CD4-positive, alpha-beta memory T cell (primary cell): ENCODE results near the gene CMTM8. TPM values are rescaled to one million over a fixed set of nuclear protein-coding genes. Genes with fewer than 3 reads are reported as not detected.
A peak's percentile ranks its signal among the peaks of the same experiment; 100 is the strongest.

ENCODE experiments used
- CTCF ChIA-PET: fragments of 350-600 bp; sonication (Branson Sonifier 250); formaldehyde crosslinking; loops from one replicate; lab custom pipeline; 2021; ENCODE audit warnings: inconsistent platforms; ENCODE audit not compliant: partially characterized antibody; lab: Charles Lee
- POLR2A ChIA-PET: fragments of 350-600 bp; sonication (Branson Sonifier 250); formaldehyde crosslinking; loops from one replicate; lab custom pipeline; 2021; ENCODE audit not compliant: partially characterized antibody; lab: Charles Lee
- DNase-seq, 5 donors: peaks; one replicate each; pipeline versions ENCODE4 v3.0.0 to v3.0.0-alpha.2; 2020 to 2022; ENCODE audit warnings: mixed read lengths in 1 of 5
- H3K27ac ChIP-seq: one replicate; pipeline ENCODE4 v1.7.0; 2013; ENCODE audit warnings: low read depth, low read length
- H3K27me3 ChIP-seq: 2 replicates; pipeline ENCODE4 v1.7.0; 2013; ENCODE audit warnings: mild to moderate bottlenecking, low read length, moderate library complexity; ENCODE audit not compliant: insufficient read depth
- H3K36me3 ChIP-seq: 2 replicates; pipeline ENCODE4 v1.7.0; 2013; ENCODE audit warnings: mild to moderate bottlenecking, low read length, moderate library complexity; ENCODE audit not compliant: insufficient read depth
- H3K4me1 ChIP-seq: 2 replicates; pipeline ENCODE4 v1.7.0; 2013; ENCODE audit warnings: mild to moderate bottlenecking, low read length, moderate library complexity; ENCODE audit not compliant: insufficient read depth
- H3K4me3 ChIP-seq, 2 donors: one replicate each; pipeline ENCODE4 v1.7.0; 2013; ENCODE audit warnings: low read length in 2 of 2, mild to moderate bottlenecking in 1 of 2
- H3K9me3 ChIP-seq, 2 donors: one replicate each; pipeline ENCODE4 v1.7.0; 2013; ENCODE audit warnings: low read length in 2 of 2, control low read depth in 1 of 2; ENCODE audit not compliant: control insufficient read depth in 1 of 2
- H3K27ac Mint-ChIP-seq, 7 donors: one replicate each; pipeline ENCODE4 v1.8.0; 2020 to 2021; ENCODE audit warnings: mixed read lengths in 7 of 7, mild to moderate bottlenecking in 6 of 7, inconsistent platforms in 3 of 7, moderate library complexity in 3 of 7
- H3K27me3 Mint-ChIP-seq, 2 donors: one replicate each; pipeline ENCODE4 v1.8.0; 2020 to 2021; ENCODE audit warnings: mixed read lengths in 2 of 2
- H3K36me3 Mint-ChIP-seq, 2 donors: one replicate each; pipeline ENCODE4 v1.8.0; 2020 to 2021; ENCODE audit warnings: mixed read lengths in 2 of 2, inconsistent platforms in 1 of 2, mild to moderate bottlenecking in 1 of 2
- H3K4me1 Mint-ChIP-seq, 4 donors: one replicate each; pipeline ENCODE4 v1.8.0; 2020 to 2021; ENCODE audit warnings: mixed read lengths in 4 of 4, mild to moderate bottlenecking in 1 of 4
- H3K4me3 Mint-ChIP-seq, 8 donors: one replicate each; pipeline ENCODE4 v1.8.0; 2020 to 2021; ENCODE audit warnings: mixed read lengths in 8 of 8, mild to moderate bottlenecking in 7 of 8, moderate library complexity in 6 of 8, inconsistent platforms in 3 of 8
- H3K9me3 Mint-ChIP-seq, 8 donors: one replicate each; pipeline ENCODE4 v1.8.0; 2020 to 2021; ENCODE audit warnings: mixed read lengths in 8 of 8, mild to moderate bottlenecking in 5 of 8, inconsistent platforms in 3 of 8, moderate library complexity in 1 of 8
- intact Hi-C: fragments of 100-400 bp; cut with micrococcal nuclease; formaldehyde crosslinking; loops from one replicate; pipeline ENCODE4 v1.15.1; 2023
- polyA plus RNA-seq, 2 donors: library from polyadenylated mRNA; unstranded; fragments of 300-500 nt; fragmentation: Illumina TruSeq; gene quantifications; one replicate each; pipeline ENCODE4 v1.2.3, GENCODE V29; 2021
- total RNA-seq, 2 experiments: library from RNA; stranded (reverse); gene quantifications; one replicate each; pipeline ENCODE4 v1.2.3, GENCODE V29; 2021

Gene CMTM8
- total and polyA plus RNA-seq, 4 experiments from 2014 or later, result 11.9 to 17.8 (median 14.8) TPM

GRCh38 chr3:32397941-32398340 lies 159.5 kb downstream of the CMTM8 start:
- no peak overlapping the region for H3K27ac ChIP-seq
- no peak for DNase-seq
- H3K4me3 ChIP-seq, result no peak overlapping the region
- CTCF ChIA-PET, result interaction anchor here (0.7 to 12.3 kb wide), 12 partner anchors 10 to 222 kb away, joined by 3 to 208 read pairs (median 4); no protein-coding TSS in a partner anchor
- POLR2A ChIA-PET, result interaction anchor here (1.0 to 1.4 kb wide), 2 partner anchors 65 to 96 kb away, joined by 4 to 5 read pairs; no protein-coding TSS in a partner anchor
- intact Hi-C loops, result no loop called here
- no peaks in the 10 kb centered on the region for H3K27me3 Mint-ChIP-seq
- peak overlapping the region in 6 of 7 donors; percentile 4 to 95 (median 64) for H3K27ac Mint-ChIP-seq
- no peaks in the 10 kb centered on the region for H3K9me3 ChIP-seq
- H3K4me1 ChIP-seq, result peaks cover 81% of the 10 kb centered on the region
- H3K4me3 Mint-ChIP-seq, result no peak overlapping the region
- H3K27me3 ChIP-seq, result no peaks in the 10 kb centered on the region
- H3K36me3 ChIP-seq, result no peaks in the 10 kb centered on the region
- no peaks in the 10 kb centered on the region for H3K9me3 Mint-ChIP-seq
- H3K36me3 Mint-ChIP-seq, result peaks cover 0 to 3% of the 10 kb centered on the region in 2 donors
- peaks cover 55 to 81% (median 68%) of the 10 kb centered on the region in 4 donors for H3K4me1 Mint-ChIP-seq

GRCh38 chr3:32398531-32398930 lies 160.1 kb downstream of the CMTM8 start:
- H3K36me3 Mint-ChIP-seq, result peaks cover under 1 to 3% of the 10 kb centered on the region in 2 donors
- peak overlapping the region in 4 of 8 donors; percentile 1 to 71 (median 14) for H3K4me3 Mint-ChIP-seq
- Histone ChIP-seq H3K27me3 (no peaks in the 10 kb centered on the region), H3K27ac (no peak overlapping the region), H3K36me3 (no peaks in the 10 kb centered on the region), H3K4me3 (no peak overlapping the region), H3K9me3 (no peaks in the 10 kb centered on the region), H3K4me1 (peaks cover 81% of the 10 kb centered on the region)
- peak in 1 of 5 donors; percentile 15 for DNase-seq
- ChIA-PET POLR2A (interaction anchor here (0.7 to 1.4 kb wide), 3 partner anchors 16 to 97 kb away, joined by 3 to 5 read pairs (median 4); no protein-coding TSS in a partner anchor), CTCF (interaction anchor here (0.8 to 12.3 kb wide), 11 partner anchors 10 to 222 kb away, joined by 3 to 208 read pairs (median 6); no protein-coding TSS in a partner anchor)
- peaks cover 55 to 81% (median 68%) of the 10 kb centered on the region in 4 donors for H3K4me1 Mint-ChIP-seq
- H3K27me3 Mint-ChIP-seq, result no peaks in the 10 kb centered on the region
- intact Hi-C loops, result no loop called here
- peak overlapping the region; percentile 33 to 95 (median 85) for H3K27ac Mint-ChIP-seq
- H3K9me3 Mint-ChIP-seq, result no peaks in the 10 kb centered on the region

- H3K36me3 ChIP-seq, result no peaks in the 10 kb centered on the region
- H3K27me3 ChIP-seq, result no peaks in the 10 kb centered on the region
- Mint-ChIP-seq H3K36me3 (peaks cover 3 to 5% of the 10 kb centered on the region in 2 donors), H3K4me1 (peaks cover 52 to 81% (median 67%) of the 10 kb centered on the region in 4 donors), H3K27me3 (no peaks in the 10 kb centered on the region), H3K4me3 (peak overlapping the region in 5 of 8 donors; percentile 1 to 71 (median 44)), H3K9me3 (no peaks in the 10 kb centered on the region), H3K27ac (peak overlapping the region; percentile 33 to 95 (median 85))
- intact Hi-C loops, result loop anchor here (1.0 kb wide), 4 partner anchors 24 to 222 kb away; no protein-coding TSS in a partner anchor
- no peak overlapping the region for H3K4me3 ChIP-seq
- H3K9me3 ChIP-seq, result no peaks in the 10 kb centered on the region
- ChIA-PET CTCF (interaction anchor here (0.9 to 12.3 kb wide), 9 partner anchors 8 to 223 kb away, joined by 3 to 208 read pairs (median 7); partner anchors contain the start of gene CMTM7), POLR2A (interaction anchor here (2.2 kb wide), 2 partner anchors 8 to 39 kb away, joined by 9 to 10 read pairs; partner anchors contain the start of gene CMTM7)
- peak; percentile 46 to 77 (median 70) for DNase-seq
- H3K4me1 ChIP-seq, result peaks cover 80% of the 10 kb centered on the region
- peak overlapping the region; percentile 33 for H3K27ac ChIP-seq
Observed at GRCh38 chr3:32399030-32399620, 160.6 kb downstream of the CMTM8 start.

GRCh38 chr3:32401126-32401525 lies 162.6 kb downstream of the CMTM8 start:
- Mint-ChIP-seq H3K27ac (peak overlapping the region; percentile 91 to 99 (median 98)), H3K4me3 (peak overlapping the region; percentile 80 to 95 (median 92)), H3K4me1 (peaks cover 49 to 82% (median 65%) of the 10 kb centered on the region in 4 donors), H3K9me3 (no peaks in the 10 kb centered on the region), H3K36me3 (peaks cover 14 to 20% of the 10 kb centered on the region in 2 donors), H3K27me3 (no peaks in the 10 kb centered on the region)
- POLR2A ChIA-PET, result interaction anchor here (1.2 to 2.6 kb wide), 9 partner anchors 10 to 68 kb away, joined by 4 to 12 read pairs (median 9); partner anchors contain the start of gene CMTM7
- DNase-seq, result peak in 1 of 5 donors; percentile 31
- no peaks in the 10 kb centered on the region for H3K36me3 ChIP-seq
- CTCF ChIA-PET, result interaction anchor here (1.1 to 12.3 kb wide), 11 partner anchors 10 to 225 kb away, joined by 3 to 208 read pairs (median 7); partner anchors contain the start of gene CMTM7
- H3K4me1 ChIP-seq, result peaks cover 74% of the 10 kb centered on the region
- peak overlapping the region; percentile 84 for H3K27ac ChIP-seq
- H3K9me3 ChIP-seq, result no peaks in the 10 kb centered on the region
- peak overlapping the region; percentile 61 to 68 for H3K4me3 ChIP-seq
- no peaks in the 10 kb centered on the region for H3K27me3 ChIP-seq
- intact Hi-C loops, result loop anchor here (1.0 to 2.0 kb wide), 3 partner anchors 9 to 60 kb away; no protein-coding TSS in a partner anchor

- H3K9me3 Mint-ChIP-seq, result no peaks in the 10 kb centered on the region
- H3K27me3 Mint-ChIP-seq, result no peaks in the 10 kb centered on the region
- H3K4me1 Mint-ChIP-seq, result peaks cover 53 to 84% (median 69%) of the 10 kb centered on the region in 4 donors
- H3K36me3 ChIP-seq, result no peaks in the 10 kb centered on the region
- peak overlapping the region; percentile 95 to 100 (median 99) for H3K27ac Mint-ChIP-seq
- peak overlapping the region; percentile 61 to 68 for H3K4me3 ChIP-seq
- ChIA-PET POLR2A (interaction anchor here (0.9 to 2.6 kb wide), 14 partner anchors 10 to 68 kb away, joined by 3 to 14 read pairs (median 7); partner anchors contain the start of gene CMTM7), CTCF (interaction anchor here (1.2 to 12.3 kb wide), 12 partner anchors 10 to 225 kb away, joined by 3 to 208 read pairs (median 8); partner anchors contain the start of gene CMTM7)
- H3K27ac ChIP-seq, result peak overlapping the region; percentile 84
- H3K36me3 Mint-ChIP-seq, result peaks cover 17 to 20% of the 10 kb centered on the region in 2 donors
- H3K9me3 ChIP-seq, result no peaks in the 10 kb centered on the region
- peak overlapping the region; percentile 87 to 95 (median 94) for H3K4me3 Mint-ChIP-seq
- DNase-seq, result peak; percentile 60 to 75 (median 67)
- H3K4me1 ChIP-seq, result peaks cover 72% of the 10 kb centered on the region
- no peaks in the 10 kb centered on the region for H3K27me3 ChIP-seq
- intact Hi-C loops, result loop anchor here (1.0 to 2.0 kb wide), 3 partner anchors 9 to 59 kb away; no protein-coding TSS in a partner anchor
Observed at GRCh38 chr3:32401556-32402081, 163.1 kb downstream of the CMTM8 start.

- Mint-ChIP-seq H3K9me3 (no peaks in the 10 kb centered on the region), H3K27me3 (no peaks in the 10 kb centered on the region), H3K4me3 (peak overlapping the region in 3 of 8 donors; percentile 41 to 94 (median 83)), H3K36me3 (peaks cover 17 to 25% of the 10 kb centered on the region in 2 donors), H3K4me1 (peaks cover 51 to 87% (median 71%) of the 10 kb centered on the region in 4 donors), H3K27ac (peak overlapping the region in 6 of 7 donors; percentile 85 to 95 (median 91))
- ChIA-PET POLR2A (interaction anchor here (1.0 to 2.4 kb wide), 3 partner anchors 11 to 57 kb away, joined by 3 to 14 read pairs (median 6); no protein-coding TSS in a partner anchor), CTCF (interaction anchor here (2.0 to 5.9 kb wide), 2 partner anchors 12 to 64 kb away, joined by 8 to 28 read pairs; no protein-coding TSS in a partner anchor)
- no peak for DNase-seq
- Histone ChIP-seq H3K36me3 (no peaks in the 10 kb centered on the region), H3K4me3 (no peak overlapping the region), H3K27ac (peak overlapping the region; percentile 24), H3K9me3 (no peaks in the 10 kb centered on the region), H3K4me1 (peaks cover 69% of the 10 kb centered on the region), H3K27me3 (no peaks in the 10 kb centered on the region)
- intact Hi-C loops, result loop anchor here (1.0 kb wide), 1 partner anchor 11 kb away; no protein-coding TSS in a partner anchor
Observed at GRCh38 chr3:32403663-32404062, 165.2 kb downstream of the CMTM8 start.
